Measurements from ENCODE around the gene PYDC1. TPM values are rescaled to one million over a fixed set of nuclear protein-coding genes. Genes with fewer than 3 reads are reported as not detected.

Gene PYDC1
- polyA plus RNA-seq, 3 donors = not detected

DNA sequence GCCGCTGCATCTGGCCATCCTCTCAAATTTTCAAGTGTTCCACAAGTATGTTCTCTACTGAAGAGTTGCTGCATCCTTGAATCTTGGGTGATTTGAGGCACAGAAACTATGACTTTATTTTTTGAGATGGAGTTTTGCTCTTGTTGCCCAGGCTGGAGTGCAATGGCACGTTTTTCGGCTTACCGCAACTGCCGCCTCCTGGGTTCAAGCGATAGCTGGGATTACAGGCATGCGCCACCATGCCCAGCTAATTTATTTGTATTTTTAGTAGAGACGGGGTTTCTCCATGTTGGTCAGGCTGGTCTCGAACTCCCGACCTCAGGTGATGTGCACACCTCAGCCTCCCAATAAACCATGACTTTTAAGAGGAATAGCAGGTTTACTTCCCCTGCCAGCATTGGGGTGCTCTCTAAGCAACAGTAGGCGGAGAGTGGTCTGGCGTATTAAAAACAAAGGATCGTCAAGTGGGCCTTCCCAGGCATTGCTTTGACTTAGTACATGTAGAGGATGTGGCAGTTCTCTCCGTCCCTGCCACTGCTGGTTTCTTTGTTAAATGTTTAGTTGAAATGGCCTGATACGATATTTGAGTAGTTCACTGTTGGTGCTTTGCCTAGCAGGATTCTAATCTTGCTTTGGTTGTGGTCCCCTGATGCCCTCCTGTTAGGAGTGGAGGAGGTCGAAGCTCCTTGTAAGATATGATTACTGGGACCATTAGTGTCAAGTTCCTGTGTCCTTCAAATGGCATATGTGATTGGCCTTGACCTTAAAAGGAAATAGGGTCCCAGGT is 23.9 kb downstream of the PYDC1 start:
- peaks cover 100% of the 10 kb centered on the region for H4K20me1 ChIP-seq (ENCODE audit: insufficient read depth, low read length)
- Mint-ChIP-seq H3K9me3 (no peaks in the 10 kb centered on the region), H3K27me3 (ENCODE audit: low read depth in 3 of 3) (peaks cover 0 to 2% (median 0%) of the 10 kb centered on the region in 3 donors), H3K4me3 (no peak overlapping the region), H3K36me3 (peaks cover 73 to 96% of the 10 kb centered on the region in 2 donors), H3K4me1 (peaks cover 17% of the 10 kb centered on the region), H3K27ac (peak overlapping the region in 2 of 7 donors; percentile 25 to 48)
- H3K79me2 ChIP-seq (ENCODE audit: insufficient read depth, low read length) = peaks cover 82% of the 10 kb centered on the region
- no peak overlapping the region for H3K4me2 ChIP-seq (replicated peaks; ENCODE audit: extremely low read depth, low read length, poor library complexity, severe bottlenecking)
- no peak overlapping the region for H3K4me3 ChIP-seq (replicated peaks in 1 of 3; ENCODE audit: low read depth in 2 of 3, low read length in 3 of 3)
- H3K4me1 ChIP-seq (ENCODE audit: control insufficient read depth in 1 of 2, insufficient read depth in 2 of 2, low read length in 2 of 2) = peaks cover 8 to 12% of the 10 kb centered on the region in 2 donors
- no peak overlapping the region for H3K9ac ChIP-seq (ENCODE audit: insufficient read depth, low read length, poor library complexity, severe bottlenecking)
- no peaks in the 10 kb centered on the region for H3K27me3 ChIP-seq (ENCODE audit: control insufficient read depth in 2 of 2, insufficient read depth in 2 of 2, low read length in 2 of 2)
- H2AFZ ChIP-seq (ENCODE audit: insufficient read depth, low read depth, low read length, poor library complexity, severe bottlenecking) = no peak overlapping the region
- no peak for TF ChIP-seq CTCF (IDR thresholded peaks at IDR 0.05)
- no peak overlapping the region for H3K27ac ChIP-seq (ENCODE audit: low read depth in 1 of 2, low read length in 2 of 2)
- H3K9me3 ChIP-seq (replicated peaks in 1 of 2; ENCODE audit: control insufficient read depth in 1 of 2, insufficient read depth in 1 of 2, low read length in 2 of 2) = no peaks in the 10 kb centered on the region
- WGBS (ENCODE audit: insufficient coverage) = 97% methylated on average over 9 of the region's 16 CpGs
- peaks cover 84 to 96% of the 10 kb centered on the region in 2 donors for H3K36me3 ChIP-seq (replicated peaks in 1 of 2; ENCODE audit: control insufficient read depth in 1 of 2, insufficient read depth in 2 of 2, low read length in 2 of 2)
- no peak for DNase-seq
- intact Hi-C loops (cut with micrococcal nuclease) = no loop called here

DNA sequence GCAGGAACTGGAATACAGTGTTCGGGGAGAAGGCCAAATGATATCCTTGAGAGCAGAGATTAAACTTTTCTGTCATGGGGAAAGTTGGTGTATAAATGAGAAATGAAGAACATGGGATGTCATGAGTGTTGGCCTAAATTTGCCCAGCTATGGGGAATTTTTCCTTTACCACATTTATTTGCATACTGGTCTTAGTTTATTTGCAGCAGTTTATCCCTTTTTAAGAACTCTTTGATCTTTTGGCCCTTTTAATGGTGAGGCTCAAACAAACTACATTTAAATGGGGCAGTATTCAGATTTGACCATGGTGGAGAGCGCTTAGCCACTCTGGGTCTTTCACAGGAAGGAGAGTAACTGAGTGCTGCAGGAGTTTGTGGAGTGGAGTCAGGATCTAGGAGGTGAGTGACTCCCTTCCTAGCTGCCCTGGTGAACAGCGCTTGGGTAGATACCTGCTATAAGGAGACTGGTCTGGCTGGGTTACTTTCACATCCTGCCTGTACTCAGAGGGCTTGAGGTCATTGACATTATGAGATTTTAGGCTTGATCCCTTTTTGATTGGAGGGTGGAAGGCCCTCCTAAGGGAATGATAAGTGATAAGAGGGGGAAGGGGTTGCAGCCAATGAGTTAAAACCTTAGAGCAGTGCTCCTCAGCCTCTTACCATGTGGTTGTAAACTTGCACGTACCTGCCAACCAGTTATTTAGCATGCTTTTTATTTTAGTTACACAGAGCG is 25.1 kb downstream of the PYDC1 start:
- peaks cover 84 to 99% of the 10 kb centered on the region in 2 donors for H3K36me3 Mint-ChIP-seq
- Histone ChIP-seq H3K9ac (ENCODE audit: insufficient read depth, low read length, poor library complexity, severe bottlenecking) (no peak overlapping the region), H2AFZ (ENCODE audit: insufficient read depth, low read depth, low read length, poor library complexity, severe bottlenecking) (no peak overlapping the region), H4K20me1 (ENCODE audit: insufficient read depth, low read length) (peaks cover 100% of the 10 kb centered on the region), H3K4me3 (replicated peaks in 1 of 3; ENCODE audit: low read depth in 2 of 3, low read length in 3 of 3) (no peak overlapping the region), H3K27me3 (ENCODE audit: control insufficient read depth in 2 of 2, insufficient read depth in 2 of 2, low read length in 2 of 2) (no peaks in the 10 kb centered on the region), H3K9me3 (replicated peaks in 1 of 2; ENCODE audit: control insufficient read depth in 1 of 2, insufficient read depth in 1 of 2, low read length in 2 of 2) (no peaks in the 10 kb centered on the region), H3K27ac (ENCODE audit: low read depth in 1 of 2, low read length in 2 of 2) (no peak overlapping the region), H3K36me3 (replicated peaks in 1 of 2; ENCODE audit: control insufficient read depth in 1 of 2, insufficient read depth in 2 of 2, low read length in 2 of 2) (peaks cover 96 to 100% of the 10 kb centered on the region in 2 donors), H3K4me1 (ENCODE audit: control insufficient read depth in 1 of 2, insufficient read depth in 2 of 2, low read length in 2 of 2) (peaks cover 7 to 9% of the 10 kb centered on the region in 2 donors), H3K4me2 (replicated peaks; ENCODE audit: extremely low read depth, low read length, poor library complexity, severe bottlenecking) (no peak overlapping the region), H3K79me2 (ENCODE audit: insufficient read depth, low read length) (peaks cover 93% of the 10 kb centered on the region)
- no peak for DNase-seq
- peaks cover 0 to 2% (median 0%) of the 10 kb centered on the region in 3 donors for H3K27me3 Mint-ChIP-seq (ENCODE audit: low read depth in 3 of 3)
- WGBS (ENCODE audit: insufficient coverage) = 100% methylated on average over 3 of the region's 5 CpGs
- H3K4me1 Mint-ChIP-seq = peaks cover 17% of the 10 kb centered on the region
- no peak overlapping the region for H3K4me3 Mint-ChIP-seq
- no peaks in the 10 kb centered on the region for H3K9me3 Mint-ChIP-seq
- TF ChIP-seq CTCF (IDR thresholded peaks at IDR 0.05) = no peak
- intact Hi-C loops (cut with micrococcal nuclease) = no loop called here
- H3K27ac Mint-ChIP-seq = peak overlapping the region in 3 of 7 donors; percentile 41 to 63 (median 52)
